GM12891 (cell line): ENCODE results near the gene HSD17B3.

ENCODE experiments used
- PAX5 ChIP-seq: IDR thresholded peaks from 2 replicates; pipeline ENCODE4 v1.6.1; 2011; ENCODE audit warnings: low read length, moderate library complexity, mild to moderate bottlenecking; ENCODE audit not compliant: insufficient read depth, severe bottlenecking
- POLR2A ChIP-seq: IDR thresholded peaks from 2 replicates; pipeline ENCODE4 v1.6.1; 2011; ENCODE audit warnings: low read depth, low read length, control low read depth
- POLR2AphosphoS5 ChIP-seq: IDR thresholded peaks from 2 replicates; pipeline ENCODE4 v1.6.1; 2011; ENCODE audit warnings: low read depth, low read length, control low read depth
- POU2F2 ChIP-seq: IDR thresholded peaks from 2 replicates; pipeline ENCODE4 v1.6.1; 2011; ENCODE audit warnings: low read depth, mild to moderate bottlenecking, control low read depth, low read length, moderate library complexity
- TAF1 ChIP-seq: IDR thresholded peaks from 2 replicates; pipeline ENCODE4 v1.6.1; 2011; ENCODE audit warnings: low read depth, low read length, control low read depth

DNA sequence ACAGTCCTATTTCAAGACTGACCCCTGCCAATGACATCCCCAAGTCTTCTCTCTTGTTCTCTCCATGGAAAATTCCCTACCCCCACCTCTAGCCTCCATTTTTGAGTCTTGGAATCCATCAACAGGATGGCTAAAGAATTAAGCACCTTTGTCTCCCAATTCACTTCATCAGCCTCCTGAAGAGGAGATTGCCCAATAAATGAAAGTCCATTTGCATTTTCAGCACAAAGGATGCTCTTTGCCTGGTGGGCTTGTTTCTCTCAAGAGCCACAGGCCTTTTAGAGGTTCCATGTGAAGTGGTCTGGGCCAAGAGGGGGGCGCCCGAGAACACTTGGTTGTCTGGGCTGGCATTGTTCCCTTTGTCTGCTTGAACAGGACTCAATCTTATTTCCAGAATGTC lies 12.6 kb downstream of the HSD17B3 start:
- TF ChIP-seq TAF1, result no peak
- TF ChIP-seq POLR2A, result no peak
- no peak for TF ChIP-seq POLR2AphosphoS5
- no peak for TF ChIP-seq PAX5
- TF ChIP-seq POU2F2, result no peak
